HG03108 (cell line): Measurements from ENCODE around the gene WDR77.

Experiments
- ATAC-seq: cut with Tn5 transposase; IDR thresholded peaks from one replicate; pipeline ENCODE4 v1.9.1; 2021; ENCODE audit warnings: moderate library complexity; ENCODE audit not compliant: unreplicated experiment

Gene WDR77

GRCh38 chr1:111441573-111442192 is 7.4 kb downstream of the WDR77 start:
- no peak for ATAC-seq

- no peak for ATAC-seq
These were observed 9.3 kb downstream of the WDR77 start for GRCh38 chr1:111439461-111440351.

GRCh38 chr1:111436726-111437125 is 12.3 kb downstream of the WDR77 start:
- no peak for ATAC-seq

GRCh38 chr1:111424281-111424680 is 24.8 kb downstream of the WDR77 start:
- no peak for ATAC-seq

- ATAC-seq: no peak
These were observed 26.3 kb downstream of the WDR77 start for GRCh38 chr1:111422546-111423391.

GRCh38 chr1:111420377-111420776 is 28.7 kb downstream of the WDR77 start:
- ATAC-seq: no peak

GRCh38 chr1:111419037-111419436 is 30.0 kb downstream of the WDR77 start:
- no peak for ATAC-seq

- ATAC-seq: no peak
These were observed 31.3 kb downstream of the WDR77 start for GRCh38 chr1:111417755-111418154.

GRCh38 chr1:111415461-111415860 is 33.6 kb downstream of the WDR77 start:
- no peak for ATAC-seq

- ATAC-seq: no peak
These were observed 34.3 kb downstream of the WDR77 start for GRCh38 chr1:111414756-111415155.

GRCh38 chr1:111412839-111413238 is 36.2 kb downstream of the WDR77 start:
- no peak for ATAC-seq

- no peak for ATAC-seq
These were observed 41.8 kb downstream of the WDR77 start for GRCh38 chr1:111407301-111407700.

- ATAC-seq: peak; percentile 95
These were observed 42.7 kb downstream of the WDR77 start for GRCh38 chr1:111406321-111406768.

GRCh38 chr1:111404588-111404987 is 44.5 kb downstream of the WDR77 start:
- no peak for ATAC-seq

GRCh38 chr1:111402083-111402482 is 47.0 kb downstream of the WDR77 start:
- ATAC-seq: no peak

GRCh38 chr1:111399792-111400610 is 49.1 kb downstream of the WDR77 start:
- no peak for ATAC-seq

- no peak for ATAC-seq
These were observed 56.6 kb downstream of the WDR77 start for GRCh38 chr1:111392460-111392945.

- ATAC-seq: no peak
These were observed 57.0 kb downstream of the WDR77 start for GRCh38 chr1:111392042-111392441.
